Thoracic aorta (tissue), 2 donors: ENCODE measurements around the gene PHOX2A. TPM values are rescaled to one million over a fixed set of nuclear protein-coding genes. Genes with fewer than 3 reads are reported as not detected.
"Not testable (repeated sequence)": the region's sequence is repeated elsewhere in the genome, so short reads cannot be mapped to it uniquely, and the experiment has no call there.

ENCODE experiments used
- ATAC-seq: fragments of 150-250 bp; one replicate; pipeline ENCODE4 v1.8.0; 2017; ENCODE audit warnings: low read depth; ENCODE audit not compliant: insufficient number of reproducible peaks, low FRiP score
- DNase-seq: peaks from one replicate; pipeline ENCODE4 v3.0.0-alpha.2; 2020; ENCODE audit warnings: low spot score
- H3K27ac ChIP-seq, 2 donors: fragments of 200-600 bp; sonication (generic); 1 replicate in 1 of 2; 2 replicates in 1 of 2; pipeline ENCODE4 v1.5.1; 2016; ENCODE audit warnings: mild to moderate bottlenecking in 2 of 2, moderate library complexity in 2 of 2
- H3K27me3 ChIP-seq: fragments of 200-600 bp; sonication (generic); replicated peaks from 2 replicates; pipeline ENCODE4 v1.6.0; 2016; ENCODE audit warnings: mild to moderate bottlenecking; ENCODE audit not compliant: insufficient read depth
- H3K36me3 ChIP-seq: fragments of 200-600 bp; sonication (generic); one replicate; pipeline ENCODE4 v1.5.1; 2016
- H3K4me1 ChIP-seq, 2 donors: fragments of 200-600 bp; sonication (generic); 1 replicate in 1 of 2; 2 replicates in 1 of 2; pipeline versions ENCODE4 v1.5.1 to v1.6.0; 2016; ENCODE audit warnings: low read depth in 2 of 2, mild to moderate bottlenecking in 1 of 2; ENCODE audit not compliant: control insufficient read depth in 1 of 2
- H3K4me3 ChIP-seq: fragments of 200-600 bp; sonication (generic); 2 replicates; pipeline ENCODE4 v1.5.1; 2016; ENCODE audit warnings: mild to moderate bottlenecking
- H3K9me3 ChIP-seq: fragments of 200-600 bp; sonication (generic); 2 replicates; pipeline ENCODE4 v1.5.1; 2016
- CTCF ChIP-seq: fragments of 200-600 bp; sonication (generic); IDR thresholded peaks from one replicate; pipeline ENCODE4 v1.5.1; 2019; ENCODE audit warnings: antibody characterized with exemption
- total RNA-seq, 2 donors: library from RNA; depleted of rRNA; stranded (reverse); fragments of >200 nt; gene quantifications; one replicate each; pipeline versions ENCODE4 v1.1.0 to v1.2.3, GENCODE V29; 2016

PHOX2A gene
- total RNA-seq, 2 donors from 2014 or later, result not detected

- Histone ChIP-seq H3K36me3 (no peaks in the 10 kb centered on the region), H3K27ac (no peak overlapping the region), H3K27me3 (no peaks in the 10 kb centered on the region), H3K9me3 (no peaks in the 10 kb centered on the region), H3K4me1 (no peaks in the 10 kb centered on the region), H3K4me3 (no peak overlapping the region)
- no peak for ATAC-seq
- DNase-seq, result no peak
- no peak for TF ChIP-seq CTCF
Measured at GRCh38 chr11:72267956-72268617, 24.1 kb upstream of the PHOX2A start.

- H3K27ac ChIP-seq, ATAC-seq, H3K4me1 ChIP-seq, DNase-seq, H3K9me3 ChIP-seq, H3K27me3 ChIP-seq, H3K4me3 ChIP-seq, H3K36me3 ChIP-seq: not testable (repeated sequence)
Measured at GRCh38 chr11:72266960-72267359, 23.0 kb upstream of the PHOX2A start.

- H3K27ac ChIP-seq, result no peak overlapping the region
- ATAC-seq (no peak), DNase-seq (no peak)
- H3K9me3 ChIP-seq, result no peaks in the 10 kb centered on the region
- no peaks in the 10 kb centered on the region for H3K36me3 ChIP-seq
- TF ChIP-seq CTCF, result no peak
- no peaks in the 10 kb centered on the region for H3K4me1 ChIP-seq
- no peak overlapping the region for H3K4me3 ChIP-seq
- no peaks in the 10 kb centered on the region for H3K27me3 ChIP-seq
Measured at GRCh38 chr11:72265951-72266350, 22.0 kb upstream of the PHOX2A start.

GRCh38 chr11:72263361-72263760 lies 19.4 kb upstream of the PHOX2A start:
- H3K27me3 ChIP-seq, result no peaks in the 10 kb centered on the region
- no peaks in the 10 kb centered on the region for H3K36me3 ChIP-seq
- no peak for TF ChIP-seq CTCF
- DNase-seq, result no peak
- H3K27ac ChIP-seq, result no peak overlapping the region
- no peaks in the 10 kb centered on the region for H3K9me3 ChIP-seq
- no peak overlapping the region for H3K4me3 ChIP-seq
- ATAC-seq, result no peak
- H3K4me1 ChIP-seq, result no peaks in the 10 kb centered on the region

- Histone ChIP-seq H3K27me3 (no peaks in the 10 kb centered on the region), H3K9me3 (no peaks in the 10 kb centered on the region), H3K4me3 (no peak overlapping the region), H3K27ac (no peak overlapping the region), H3K36me3 (no peaks in the 10 kb centered on the region), H3K4me1 (no peaks in the 10 kb centered on the region)
- TF ChIP-seq CTCF, result no peak
- no peak for DNase-seq
- no peak for ATAC-seq
Measured at GRCh38 chr11:72260574-72260973, 16.6 kb upstream of the PHOX2A start.

GRCh38 chr11:72259490-72259889 lies 15.5 kb upstream of the PHOX2A start:
- no peak overlapping the region for H3K4me3 ChIP-seq
- no peaks in the 10 kb centered on the region for H3K4me1 ChIP-seq
- H3K27me3 ChIP-seq, result no peaks in the 10 kb centered on the region
- no peaks in the 10 kb centered on the region for H3K9me3 ChIP-seq
- DNase-seq (no peak), ATAC-seq (no peak)
- TF ChIP-seq CTCF, result no peak
- no peak overlapping the region for H3K27ac ChIP-seq
- H3K36me3 ChIP-seq, result no peaks in the 10 kb centered on the region
